Measurements from ENCODE around the gene GRIN3A. TPM values are rescaled to one million over a fixed set of nuclear protein-coding genes. Genes with fewer than 3 reads are reported as not detected.

Gene GRIN3A
- total and polyA plus RNA-seq, 2 of the 4 experiments (the other 2 are of a cell fraction) = not detected

GRCh38 chr9:101671567-101671966, 66.9 kb downstream of the GRIN3A start:
- BruUV-seq (replicated peaks) = no TSS peak
- Histone ChIP-seq H3K14ac (replicated peaks; ENCODE audit: low read depth, low read length) (no peak overlapping the region), H4K20me1 (ENCODE audit: insufficient read depth, low read length) (no peaks in the 10 kb centered on the region), H2AK5ac (ENCODE audit: low read depth, low read length) (no peak overlapping the region), H2BK20ac (ENCODE audit: low read depth, low read length) (no peak overlapping the region), H3K18ac (ENCODE audit: low read depth, low read length) (no peak overlapping the region), H2BK5ac (ENCODE audit: low read depth, low read length, poor library complexity, severe bottlenecking) (no peak overlapping the region), H4K8ac (ENCODE audit: low read depth in 2 of 2, low read length in 2 of 2) (no peak overlapping the region), H3K23ac (ENCODE audit: low read depth, low read length) (no peak overlapping the region), H3K9me3 (ENCODE audit: control insufficient read depth, insufficient read depth, low read length) (no peaks in the 10 kb centered on the region), H3K27me3 (ENCODE audit: control insufficient read depth, insufficient read depth, low read length) (no peaks in the 10 kb centered on the region), H3K9me1 (ENCODE audit: insufficient read depth, low read length) (no peaks in the 10 kb centered on the region), H2AFZ (replicated peaks; ENCODE audit: low read length, poor library complexity) (no peak overlapping the region), H3K4me2 (ENCODE audit: low read depth, low read length) (no peak overlapping the region), H2BK15ac (ENCODE audit: low read depth, low read length) (no peak overlapping the region), H2AK9ac (replicated peaks; ENCODE audit: low read depth, low read length, poor library complexity) (no peak overlapping the region), H3K4ac (ENCODE audit: low read depth, low read length) (no peak overlapping the region), H2BK120ac (ENCODE audit: low read depth, low read length) (no peak overlapping the region), H4K91ac (ENCODE audit: insufficient read depth, low read depth, low read length) (no peak overlapping the region), H3K4me3 (ENCODE audit: insufficient read depth, low read depth, low read length) (no peak overlapping the region), H4K5ac (ENCODE audit: low read depth, low read length) (no peak overlapping the region), H3K27ac (ENCODE audit: insufficient read depth, low read length) (no peak overlapping the region), H3K36me3 (ENCODE audit: control insufficient read depth, insufficient read depth, low read length) (no peaks in the 10 kb centered on the region), H3K9ac (ENCODE audit: low read depth, low read length) (no peak overlapping the region), H3K79me1 (ENCODE audit: low read depth in 1 of 2, low read length in 2 of 2) (no peaks in the 10 kb centered on the region), H3K56ac (ENCODE audit: extremely low read depth, insufficient read depth, low read length) (no peak overlapping the region), H3K4me1 (ENCODE audit: control insufficient read depth, insufficient read depth, low read length) (no peaks in the 10 kb centered on the region)
- dilution Hi-C loops (cut with HindIII; ENCODE audit: low sequenced_read_pairs, unreplicated experiment) = no loop called here
- no peak for DNase-seq
- TF ChIP-seq RCOR1 (IDR thresholded peaks at IDR 0.05; ENCODE audit: insufficient replicate concordance, low read length) = no peak
- no peak for TF ChIP-seq RAD21 (IDR thresholded peaks at IDR 0.05; ENCODE audit: low read length)
- TF ChIP-seq POLR2A (IDR thresholded peaks at IDR 0.05; ENCODE audit: low read depth, low read length) = no peak
- TF ChIP-seq CTCF (conservative IDR thresholded peaks at IDR 0.05; ENCODE audit: low read depth, low read length) = no peak
- TF ChIP-seq CHD1 (IDR thresholded peaks at IDR 0.05; ENCODE audit: low read depth, low read length) = no peak
- TF ChIP-seq CEBPB (IDR thresholded peaks at IDR 0.05; ENCODE audit: low read depth, low read length) = no peak
- TF ChIP-seq FOS (IDR thresholded peaks at IDR 0.05; ENCODE audit: low read depth, low read length) = no peak
- TF ChIP-seq RFX5 (IDR thresholded peaks at IDR 0.05; ENCODE audit: low read depth, low read length) = no peak
- TF ChIP-seq MAFK (IDR thresholded peaks at IDR 0.05; ENCODE audit: low read depth, low read length) = no peak
- TF ChIP-seq NFE2L2 (IDR thresholded peaks at IDR 0.05; ENCODE audit: low read depth, low read length) = no peak
- no peak for TF ChIP-seq SMC3 (IDR thresholded peaks at IDR 0.05; ENCODE audit: low read depth, low read length)
- no peak for TF ChIP-seq MXI1 (IDR thresholded peaks at IDR 0.05; ENCODE audit: borderline replicate concordance, low read depth, low read length)
- TF ChIP-seq USF2 (IDR thresholded peaks at IDR 0.05; ENCODE audit: low read depth, low read length) = no peak
- TF ChIP-seq ELK1 (IDR thresholded peaks at IDR 0.05; ENCODE audit: borderline replicate concordance, low read depth, low read length) = no peak
- CTCF ChIA-PET = no interaction called here
- in situ Hi-C loops (cut with MboI; ENCODE audit: low sequenced_read_pairs) = no loop called here
- no peak for ATAC-seq (ENCODE audit: low read depth)
- no CpG with 5 or more reads among the region's 1 CpG for WGBS, 2 experiments (ENCODE audit: extremely low coverage in 2 of 2, insufficient read length in 1 of 2)
- intact Hi-C loops (cut with micrococcal nuclease) = no loop called here
- POLR2A ChIA-PET (ENCODE audit: unreplicated experiment) = no interaction called here
